H9 (cell line): ENCODE measurements around the gene SDF2. TPM values are rescaled to one million over a fixed set of nuclear protein-coding genes. Genes with fewer than 3 reads are reported as not detected.

Source experiments
- DNase-seq: peaks from one replicate; pipeline ENCODE4 v3.0.0-alpha.2; 2017
- H2AFZ ChIP-seq: one replicate; pipeline ENCODE4 v1.6.1; 2013; ENCODE audit warnings: mild to moderate bottlenecking, low read length, control low read depth, moderate library complexity
- H2AK5ac ChIP-seq: 2 replicates; pipeline ENCODE4 v1.6.1; 2013; ENCODE audit warnings: low read length, control low read depth, mixed read lengths; ENCODE audit not compliant: insufficient read length
- H2BK120ac ChIP-seq: one replicate; pipeline ENCODE4 v1.6.1; 2013; ENCODE audit warnings: low read depth, mild to moderate bottlenecking, low read length, control low read depth, inconsistent platforms; ENCODE audit not compliant: poor library complexity, severe bottlenecking
- H2BK12ac ChIP-seq: 2 replicates; pipeline ENCODE4 v1.6.1; 2013; ENCODE audit warnings: low read length, control low read depth, mixed read lengths, low read depth; ENCODE audit not compliant: insufficient read length
- H2BK15ac ChIP-seq: 2 replicates; pipeline ENCODE4 v1.6.1; 2013; ENCODE audit warnings: low read depth, low read length, control low read depth
- H2BK20ac ChIP-seq: one replicate; pipeline ENCODE4 v1.6.1; 2013; ENCODE audit warnings: low read depth, mild to moderate bottlenecking, low read length, control low read depth, inconsistent platforms; ENCODE audit not compliant: poor library complexity, severe bottlenecking
- H2BK5ac ChIP-seq: 2 replicates; pipeline ENCODE4 v1.6.1; 2013; ENCODE audit warnings: low read length, control low read depth, mixed read lengths; ENCODE audit not compliant: insufficient read length
- H3K14ac ChIP-seq: 2 replicates; pipeline ENCODE4 v1.6.1; 2013; ENCODE audit warnings: low read length, control low read depth; ENCODE audit not compliant: insufficient read depth
- H3K18ac ChIP-seq: 2 replicates; pipeline ENCODE4 v1.6.1; 2013; ENCODE audit warnings: low read depth, mild to moderate bottlenecking, mixed read lengths, low read length, control low read depth; ENCODE audit not compliant: insufficient read length
- H3K23ac ChIP-seq: 2 replicates; pipeline ENCODE4 v1.6.1; 2013; ENCODE audit warnings: low read length, control low read depth, mixed read lengths, low read depth; ENCODE audit not compliant: insufficient read length
- H3K23me2 ChIP-seq: 2 replicates; pipeline ENCODE4 v1.6.1; 2013; ENCODE audit warnings: low read depth, mild to moderate bottlenecking, mixed read lengths, low read length, control low read depth; ENCODE audit not compliant: insufficient read length, poor library complexity, severe bottlenecking
- H3K27ac ChIP-seq: 2 replicates; pipeline ENCODE4 v1.5.1; 2013; ENCODE audit warnings: low read length, control low read depth, mixed read lengths, low read depth; ENCODE audit not compliant: insufficient read length
- H3K27me3 ChIP-seq: 2 replicates; pipeline ENCODE4 v1.6.1; 2013; ENCODE audit warnings: low read length, control low read depth, inconsistent platforms; ENCODE audit not compliant: insufficient read depth
- H3K4ac ChIP-seq: 2 replicates; pipeline ENCODE4 v1.6.1; 2013; ENCODE audit warnings: low read depth, mild to moderate bottlenecking, control low read depth, inconsistent platforms, low read length, moderate library complexity
- H3K4me1 ChIP-seq: 2 replicates; pipeline ENCODE4 v1.6.1; 2013; ENCODE audit warnings: low read length, control low read depth, inconsistent platforms; ENCODE audit not compliant: insufficient read depth
- H3K4me2 ChIP-seq: 2 replicates; pipeline ENCODE4 v1.6.1; 2013; ENCODE audit warnings: low read length, control low read depth, mixed read lengths; ENCODE audit not compliant: insufficient read length, insufficient read depth
- H3K56ac ChIP-seq: 2 replicates; pipeline ENCODE4 v1.6.1; 2013; ENCODE audit warnings: low read depth, mild to moderate bottlenecking, mixed read lengths, low read length, control low read depth; ENCODE audit not compliant: insufficient read length
- H3K79me1 ChIP-seq: 2 replicates; pipeline ENCODE4 v1.6.1; 2013; ENCODE audit warnings: low read depth, mild to moderate bottlenecking, moderate library complexity, low read length, control low read depth, inconsistent platforms; ENCODE audit not compliant: insufficient read depth, poor library complexity, severe bottlenecking
- H3K79me2 ChIP-seq: 2 replicates; pipeline ENCODE4 v1.6.1; 2013; ENCODE audit warnings: low read length, control low read depth, inconsistent platforms; ENCODE audit not compliant: insufficient read depth
- H3K9ac ChIP-seq: 2 replicates; pipeline ENCODE4 v1.6.1; 2013; ENCODE audit warnings: low read length, control low read depth, mixed read lengths; ENCODE audit not compliant: insufficient read length; ENCODE audit errors: extremely low read depth
- H3K9me3 ChIP-seq: one replicate; pipeline ENCODE4 v1.6.1; 2013; ENCODE audit warnings: low read depth, low read length, inconsistent platforms; ENCODE audit not compliant: control insufficient read depth
- H3T11ph ChIP-seq: one replicate; pipeline ENCODE4 v1.6.1; 2013; ENCODE audit warnings: mild to moderate bottlenecking, low read length, control low read depth, inconsistent platforms
- H4K20me1 ChIP-seq: one replicate; pipeline ENCODE4 v1.6.1; 2013; ENCODE audit not compliant: control insufficient read depth, insufficient read length, insufficient read depth
- H4K5ac ChIP-seq: 2 replicates; pipeline ENCODE4 v1.6.1; 2013; ENCODE audit warnings: low read depth, mild to moderate bottlenecking, mixed read lengths, low read length, control low read depth; ENCODE audit not compliant: insufficient read length
- H4K8ac ChIP-seq: replicated peaks from 2 replicates; pipeline ENCODE4 v1.6.1; 2013; ENCODE audit warnings: low read length, control low read depth, mixed read lengths, low read depth; ENCODE audit not compliant: insufficient read length
- H4K91ac ChIP-seq: 2 replicates; pipeline ENCODE4 v1.6.1; 2013; ENCODE audit warnings: low read depth, mild to moderate bottlenecking, moderate library complexity, mixed read lengths, low read length, control low read depth; ENCODE audit not compliant: insufficient read length
- H3K27ac Mint-ChIP-seq, 3 experiments: 2 replicates in 2 of 3; 3 replicates in 1 of 3; pipeline ENCODE4 v1.8.0; 2020 to 2021; ENCODE audit warnings: mixed read lengths in 3 of 3, mild to moderate bottlenecking in 1 of 3, moderate library complexity in 1 of 3
- H3K27me3 Mint-ChIP-seq: 2 replicates; pipeline ENCODE4 v1.8.0; 2021; ENCODE audit warnings: low read depth, mild to moderate bottlenecking, moderate library complexity, mixed read lengths
- H3K36me3 Mint-ChIP-seq, 3 experiments: 2 replicates in 2 of 3; 3 replicates in 1 of 3; pipeline ENCODE4 v1.8.0; 2020 to 2021; ENCODE audit warnings: low read depth in 3 of 3, mixed read lengths in 3 of 3; ENCODE audit not compliant: insufficient read depth in 1 of 3
- H3K4me1 Mint-ChIP-seq, 2 experiments: 2 replicates each; pipeline ENCODE4 v1.8.0; 2020; ENCODE audit warnings: mixed read lengths in 2 of 2
- H3K4me3 Mint-ChIP-seq, 2 experiments: 2 replicates in 1 of 2; 3 replicates in 1 of 2; pipeline ENCODE4 v1.8.0; 2020 to 2021; ENCODE audit warnings: mild to moderate bottlenecking in 2 of 2, mixed read lengths in 2 of 2, moderate library complexity in 1 of 2
- H3K9me3 Mint-ChIP-seq, 2 experiments: 2 replicates in 1 of 2; 3 replicates in 1 of 2; pipeline ENCODE4 v1.8.0; 2020; ENCODE audit warnings: mild to moderate bottlenecking in 2 of 2, mixed read lengths in 2 of 2, moderate library complexity in 1 of 2
- WGBS: extraction: QIAGEN DNeasy Blood & Tissue Kit; methylation state at CpG from one replicate; pipeline ENCODE4 v1.1.7; 2013; ENCODE audit warnings: missing lambda C conversion rate, low lambda C conversion rate, mixed read lengths; ENCODE audit not compliant: insufficient read length; ENCODE audit errors: extremely low coverage; 5-methylcytosine and 5-hydroxymethylcytosine counted together
- total RNA-seq: library from RNA; stranded (reverse); gene quantifications from 2 replicates; pipeline ENCODE4 v1.2.1, GENCODE V29; 2021
- TF ChIP-seq, protein P1 (sequence below): fragments of 200-600 bp; sonication (generic); conservative IDR thresholded peaks from 3 replicates; pipeline ENCODE4 v1.8.0; 2021; ENCODE audit warnings: antibody characterized with exemption, mild to moderate bottlenecking

SDF2 gene
- total RNA-seq, 1 experiment from 2014 or later = 40.2 TPM

DNA sequence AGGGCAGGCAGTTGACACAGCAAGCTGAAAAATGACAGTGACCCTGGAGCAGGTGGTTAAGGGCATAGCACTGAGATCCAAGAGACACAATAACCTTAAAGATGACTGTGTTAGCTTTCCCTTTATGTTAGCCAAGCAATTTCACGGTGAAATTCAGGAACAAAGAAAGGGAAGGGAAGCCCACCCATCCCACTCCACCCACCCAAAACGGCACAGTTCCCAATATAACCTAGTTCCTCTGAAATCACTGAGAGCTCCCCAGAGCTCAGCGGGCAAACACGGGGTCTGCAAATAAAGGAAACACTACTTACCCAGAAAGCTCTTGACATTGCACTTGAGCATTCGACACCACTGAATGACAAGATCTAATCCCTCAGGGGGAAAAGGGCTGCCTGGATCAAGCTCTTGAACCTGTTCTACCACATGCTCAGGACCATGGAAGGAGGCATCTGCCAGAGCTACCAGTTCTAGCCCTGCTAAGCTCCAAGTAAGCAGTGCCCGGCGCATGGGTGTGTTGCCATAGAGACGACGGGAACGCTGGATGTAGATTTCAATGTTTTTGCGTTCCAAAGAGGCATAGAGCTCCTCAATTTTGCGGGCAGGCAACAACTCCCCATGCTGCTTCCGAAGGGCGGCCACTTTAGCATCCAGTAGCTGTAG is 27.4 kb downstream of the SDF2 start:
- H3K27me3 ChIP-seq = no peaks in the 10 kb centered on the region
- H4K20me1 ChIP-seq = no peaks in the 10 kb centered on the region
- no peaks in the 10 kb centered on the region for H3K4me1 ChIP-seq
- no peak overlapping the region for H2BK120ac ChIP-seq
- H4K8ac ChIP-seq = no peak overlapping the region
- H2BK20ac ChIP-seq = no peak overlapping the region
- H3K9ac ChIP-seq = no peak overlapping the region
- no peak overlapping the region for H4K91ac ChIP-seq
- H3K9me3 ChIP-seq = no peaks in the 10 kb centered on the region
- H2AFZ ChIP-seq = no peak overlapping the region
- Mint-ChIP-seq H3K4me3 (no peak overlapping the region), H3K27ac (peak overlapping the region in 2 of 3 experiments; percentile 31 to 83; a peak in 2 of 7 replicates), H3K27me3 (no peaks in the 10 kb centered on the region), H3K36me3 (peaks cover 70 to 95% (median 88%) of the 10 kb centered on the region in 3 experiments), H3K4me1 (peaks cover 0 to 4% of the 10 kb centered on the region in 2 experiments; a peak in 1 of 4 replicates), H3K9me3 (no peaks in the 10 kb centered on the region)
- H2AK5ac ChIP-seq = no peak overlapping the region
- no peak overlapping the region for H3K23ac ChIP-seq
- H3T11ph ChIP-seq = no peak overlapping the region
- DNase-seq = no peak
- TF ChIP-seq, protein P1, sequence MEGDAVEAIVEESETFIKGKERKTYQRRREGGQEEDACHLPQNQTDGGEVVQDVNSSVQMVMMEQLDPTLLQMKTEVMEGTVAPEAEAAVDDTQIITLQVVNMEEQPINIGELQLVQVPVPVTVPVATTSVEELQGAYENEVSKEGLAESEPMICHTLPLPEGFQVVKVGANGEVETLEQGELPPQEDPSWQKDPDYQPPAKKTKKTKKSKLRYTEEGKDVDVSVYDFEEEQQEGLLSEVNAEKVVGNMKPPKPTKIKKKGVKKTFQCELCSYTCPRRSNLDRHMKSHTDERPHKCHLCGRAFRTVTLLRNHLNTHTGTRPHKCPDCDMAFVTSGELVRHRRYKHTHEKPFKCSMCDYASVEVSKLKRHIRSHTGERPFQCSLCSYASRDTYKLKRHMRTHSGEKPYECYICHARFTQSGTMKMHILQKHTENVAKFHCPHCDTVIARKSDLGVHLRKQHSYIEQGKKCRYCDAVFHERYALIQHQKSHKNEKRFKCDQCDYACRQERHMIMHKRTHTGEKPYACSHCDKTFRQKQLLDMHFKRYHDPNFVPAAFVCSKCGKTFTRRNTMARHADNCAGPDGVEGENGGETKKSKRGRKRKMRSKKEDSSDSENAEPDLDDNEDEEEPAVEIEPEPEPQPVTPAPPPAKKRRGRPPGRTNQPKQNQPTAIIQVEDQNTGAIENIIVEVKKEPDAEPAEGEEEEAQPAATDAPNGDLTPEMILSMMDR = no peak
- no peak overlapping the region for H3K4me2 ChIP-seq
- no peak overlapping the region for H2BK5ac ChIP-seq
- no peak overlapping the region for H3K56ac ChIP-seq
- no peak overlapping the region for H3K4ac ChIP-seq
- H2BK15ac ChIP-seq = no peak overlapping the region
- H3K23me2 ChIP-seq = no peaks in the 10 kb centered on the region
- no peak overlapping the region for H2BK12ac ChIP-seq
- WGBS = no CpG with 5 or more reads among the region's 14 CpGs
- H3K27ac ChIP-seq = no peak overlapping the region
- H3K18ac ChIP-seq = no peak overlapping the region
- H3K14ac ChIP-seq = no peak overlapping the region
- no peaks in the 10 kb centered on the region for H3K79me2 ChIP-seq
- H4K5ac ChIP-seq = no peak overlapping the region
- no peaks in the 10 kb centered on the region for H3K79me1 ChIP-seq
